Thyroid gland (tissue), 4 donors: ENCODE results near the gene VPS39.

Experiments
- CTCF ChIP-seq, 6 experiments: fragments of 200-600 bp in 3 of 6; fragments of 450-650 bp in 3 of 6; sonication (generic) in 3 of 6; IDR thresholded peaks; one replicate each; pipeline ENCODE4 v1.5.1; 2016 to 2019; ENCODE audit warnings: antibody characterized with exemption in 6 of 6, mild to moderate bottlenecking in 2 of 6, inconsistent platforms in 1 of 6, moderate library complexity in 1 of 6
- POLR2A ChIP-seq, 2 donors: fragments of 450-650 bp; IDR thresholded peaks; one replicate each; pipeline ENCODE4 v1.6.1; 2017; ENCODE audit warnings: antibody characterized with exemption in 2 of 2, mild to moderate bottlenecking in 2 of 2, moderate library complexity in 1 of 2

DNA sequence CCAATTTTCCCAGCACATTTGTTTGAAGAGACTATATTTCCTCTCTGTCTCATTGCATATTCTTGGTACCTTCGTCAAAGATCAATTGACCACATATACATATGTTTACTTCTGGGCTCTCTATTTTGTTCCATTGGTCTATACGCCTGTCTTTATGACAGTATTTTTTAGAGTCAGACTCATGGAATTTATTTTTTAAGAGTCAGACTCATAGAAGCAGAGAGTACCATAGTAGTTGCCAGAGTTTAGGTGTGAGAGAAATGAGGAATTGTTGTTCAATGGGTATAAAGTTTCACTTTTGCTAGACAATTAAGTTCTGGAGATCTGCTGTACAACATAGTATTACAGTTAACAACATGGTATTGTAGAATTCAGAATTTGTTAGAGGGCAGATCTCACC lies 78.7 kb downstream of the VPS39 start:
- no peak for TF ChIP-seq CTCF (IDR thresholded peaks at IDR 0.05)
- no peak for TF ChIP-seq POLR2A (IDR thresholded peaks at IDR 0.05)
